ENCODE data around the gene KCND2. TPM values are rescaled to one million over a fixed set of nuclear protein-coding genes. Genes with fewer than 3 reads are reported as not detected.
"Not testable (repeated sequence)": the region's sequence is repeated elsewhere in the genome, so short reads cannot be mapped to it uniquely, and the experiment has no call there.

The KCND2 gene
- total RNA-seq, 1 donor from 2014 or later = 0.38 TPM

DNA sequence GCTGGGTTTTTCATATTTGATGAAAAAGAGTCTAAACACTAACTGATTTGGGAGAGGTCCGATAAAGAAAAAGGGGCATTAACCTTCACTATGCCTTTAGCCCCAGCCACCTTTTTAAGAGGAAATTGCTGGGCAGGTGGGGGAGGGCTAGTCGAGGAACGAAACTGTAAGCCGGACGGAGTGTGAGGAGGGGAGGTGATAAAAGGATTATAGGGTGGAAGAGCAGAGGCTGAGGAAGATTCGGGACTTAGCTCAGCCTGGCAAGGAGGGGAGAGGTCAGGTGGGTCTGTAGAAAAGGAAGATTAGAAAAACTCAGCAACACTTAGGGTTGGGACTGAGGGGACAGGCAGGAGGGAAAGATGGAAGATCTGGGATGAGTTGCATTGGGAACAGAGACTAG is 508.0 kb downstream of the KCND2 start:
- Histone ChIP-seq H3K36me3 (no peaks in the 10 kb centered on the region), H3K9me3 (no peaks in the 10 kb centered on the region), H3K27ac (no peak overlapping the region), H3K27me3 (ENCODE audit: low read depth) (no peaks in the 10 kb centered on the region), H3K4me1 (no peaks in the 10 kb centered on the region), H3K4me3 (no peak overlapping the region)
- intact Hi-C loops (cut with DNase I) = no loop called here
- no peak for ATAC-seq
- TF ChIP-seq, protein P1, sequence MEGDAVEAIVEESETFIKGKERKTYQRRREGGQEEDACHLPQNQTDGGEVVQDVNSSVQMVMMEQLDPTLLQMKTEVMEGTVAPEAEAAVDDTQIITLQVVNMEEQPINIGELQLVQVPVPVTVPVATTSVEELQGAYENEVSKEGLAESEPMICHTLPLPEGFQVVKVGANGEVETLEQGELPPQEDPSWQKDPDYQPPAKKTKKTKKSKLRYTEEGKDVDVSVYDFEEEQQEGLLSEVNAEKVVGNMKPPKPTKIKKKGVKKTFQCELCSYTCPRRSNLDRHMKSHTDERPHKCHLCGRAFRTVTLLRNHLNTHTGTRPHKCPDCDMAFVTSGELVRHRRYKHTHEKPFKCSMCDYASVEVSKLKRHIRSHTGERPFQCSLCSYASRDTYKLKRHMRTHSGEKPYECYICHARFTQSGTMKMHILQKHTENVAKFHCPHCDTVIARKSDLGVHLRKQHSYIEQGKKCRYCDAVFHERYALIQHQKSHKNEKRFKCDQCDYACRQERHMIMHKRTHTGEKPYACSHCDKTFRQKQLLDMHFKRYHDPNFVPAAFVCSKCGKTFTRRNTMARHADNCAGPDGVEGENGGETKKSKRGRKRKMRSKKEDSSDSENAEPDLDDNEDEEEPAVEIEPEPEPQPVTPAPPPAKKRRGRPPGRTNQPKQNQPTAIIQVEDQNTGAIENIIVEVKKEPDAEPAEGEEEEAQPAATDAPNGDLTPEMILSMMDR (IDR thresholded peaks at IDR 0.05) = no peak
- no peak for DNase-seq

GRCh38 chr7:120781924-120782323 is 508.9 kb downstream of the KCND2 start:
- H3K36me3 ChIP-seq; H3K27ac ChIP-seq; intact Hi-C loops (cut with DNase I); H3K4me3 ChIP-seq; ATAC-seq; H3K4me1 ChIP-seq; H3K9me3 ChIP-seq; H3K27me3 ChIP-seq (ENCODE audit: low read depth); DNase-seq: not testable (repeated sequence)

DNA sequence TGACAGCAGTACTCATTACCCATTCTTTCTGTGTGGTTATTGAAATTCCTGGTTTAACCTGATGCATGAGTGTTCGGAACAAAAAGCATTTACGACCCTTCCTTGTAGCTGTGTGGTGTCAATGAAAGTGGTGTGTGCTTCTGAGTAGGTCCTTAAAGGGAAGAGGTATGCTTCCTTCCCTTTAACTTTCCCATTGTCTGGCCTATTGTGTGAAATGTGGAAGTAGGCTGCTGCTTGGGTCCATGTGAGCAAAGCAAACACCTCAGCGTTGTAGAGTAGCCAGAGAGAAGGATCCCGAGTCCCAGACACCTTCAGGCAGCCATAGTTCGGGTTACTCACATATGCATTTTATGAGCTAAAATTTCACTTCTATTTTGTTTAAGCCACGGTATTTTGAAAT is 510.3 kb downstream of the KCND2 start:
- Histone ChIP-seq H3K4me1 (no peaks in the 10 kb centered on the region), H3K9me3 (no peaks in the 10 kb centered on the region), H3K27me3 (ENCODE audit: low read depth) (no peaks in the 10 kb centered on the region), H3K27ac (no peak overlapping the region), H3K36me3 (no peaks in the 10 kb centered on the region), H3K4me3 (no peak overlapping the region)
- ATAC-seq = no peak
- no peak for DNase-seq
- intact Hi-C loops (cut with DNase I) = no loop called here
- TF ChIP-seq, protein P1 (IDR thresholded peaks at IDR 0.05) = no peak

- H3K27ac ChIP-seq = no peak overlapping the region
- DNase-seq (no peak), ATAC-seq (no peak)
- H3K27me3 ChIP-seq (ENCODE audit: low read depth) = no peaks in the 10 kb centered on the region
- no peaks in the 10 kb centered on the region for H3K4me1 ChIP-seq
- intact Hi-C loops (cut with DNase I) = no loop called here
- TF ChIP-seq, protein P1 (IDR thresholded peaks at IDR 0.05) = no peak
- H3K36me3 ChIP-seq = no peaks in the 10 kb centered on the region
- H3K9me3 ChIP-seq = no peaks in the 10 kb centered on the region
- no peak overlapping the region for H3K4me3 ChIP-seq
Observed at GRCh38 chr7:120783721-120784120, 510.7 kb downstream of the KCND2 start.

DNA sequence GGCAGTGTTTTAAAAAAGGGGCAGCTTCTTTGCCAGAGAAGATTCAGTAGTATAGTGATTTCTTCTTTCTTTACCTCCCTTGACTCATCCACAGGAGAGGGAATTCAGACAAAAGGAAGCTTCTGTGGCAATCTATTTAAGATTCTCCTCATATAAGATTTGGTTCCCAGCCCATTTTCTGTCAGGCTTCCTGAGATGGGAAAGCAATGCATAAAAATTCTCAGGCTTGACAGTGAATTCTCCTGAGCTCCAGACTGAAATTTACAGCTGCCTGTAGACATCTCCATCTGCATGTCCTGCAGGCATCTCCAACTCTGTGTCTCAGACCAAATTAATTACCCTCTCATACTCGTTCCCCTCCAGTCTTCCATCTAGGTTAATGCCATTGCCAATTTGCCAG is 512.1 kb downstream of the KCND2 start:
- DNase-seq (no peak), ATAC-seq (no peak)
- Histone ChIP-seq H3K27me3 (ENCODE audit: low read depth) (no peaks in the 10 kb centered on the region), H3K27ac (no peak overlapping the region), H3K4me3 (no peak overlapping the region), H3K9me3 (no peaks in the 10 kb centered on the region), H3K4me1 (no peaks in the 10 kb centered on the region), H3K36me3 (no peaks in the 10 kb centered on the region)
- intact Hi-C loops (cut with DNase I) = no loop called here
- TF ChIP-seq, protein P1 (IDR thresholded peaks at IDR 0.05) = no peak

DNA sequence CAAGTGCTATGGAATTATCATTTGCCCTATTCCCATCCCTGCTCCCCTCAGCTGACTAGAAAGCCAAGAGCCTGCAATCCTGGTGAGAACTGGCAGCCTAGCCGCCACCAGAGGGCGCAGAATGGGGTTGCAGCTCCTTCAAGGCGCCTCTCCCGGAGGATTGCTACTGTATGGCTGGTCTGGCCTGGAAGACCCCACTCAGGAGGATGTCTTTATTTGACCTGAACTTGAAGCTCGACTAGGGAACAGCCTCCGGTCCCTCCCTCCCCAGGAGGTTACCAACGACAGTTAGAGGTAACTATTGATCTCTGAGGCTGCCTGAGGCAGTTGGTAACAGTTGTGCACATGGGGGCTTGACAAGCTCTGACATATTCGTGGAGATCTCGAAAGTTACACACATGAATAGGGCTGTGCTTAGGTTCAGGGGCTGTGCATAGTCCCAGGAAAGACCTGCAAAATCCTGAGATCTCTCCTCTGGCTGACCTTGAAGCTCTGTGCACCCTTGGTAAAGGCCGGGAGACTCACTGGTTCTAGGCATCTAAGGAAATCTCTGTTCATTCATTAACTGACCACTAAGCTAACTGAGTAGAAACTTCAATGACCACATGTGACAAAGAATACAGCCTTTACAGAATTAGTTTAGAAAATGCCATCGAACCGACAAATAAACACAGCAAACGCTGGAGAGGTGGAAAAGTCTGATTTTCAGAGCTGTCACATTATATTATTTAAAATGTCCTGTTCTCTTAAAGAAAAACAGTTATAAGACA is 519.3 kb downstream of the KCND2 start:
- Histone ChIP-seq H3K4me3 (no peak overlapping the region), H3K9me3 (no peaks in the 10 kb centered on the region), H3K36me3 (no peaks in the 10 kb centered on the region), H3K27me3 (ENCODE audit: low read depth) (no peaks in the 10 kb centered on the region), H3K27ac (no peak overlapping the region), H3K4me1 (no peaks in the 10 kb centered on the region)
- ATAC-seq (peak; percentile 88 to 94), DNase-seq (peak; percentile 81)
- intact Hi-C loops (cut with DNase I) = no loop called here
- TF ChIP-seq, protein P1 (IDR thresholded peaks at IDR 0.05) = peak; percentile 94
